ENCODE data around the gene CORO1A.
"Not testable (repeated sequence)": the region's sequence is repeated elsewhere in the genome, so short reads cannot be mapped to it uniquely, and the experiment has no call there.

Gene CORO1A

DNA sequence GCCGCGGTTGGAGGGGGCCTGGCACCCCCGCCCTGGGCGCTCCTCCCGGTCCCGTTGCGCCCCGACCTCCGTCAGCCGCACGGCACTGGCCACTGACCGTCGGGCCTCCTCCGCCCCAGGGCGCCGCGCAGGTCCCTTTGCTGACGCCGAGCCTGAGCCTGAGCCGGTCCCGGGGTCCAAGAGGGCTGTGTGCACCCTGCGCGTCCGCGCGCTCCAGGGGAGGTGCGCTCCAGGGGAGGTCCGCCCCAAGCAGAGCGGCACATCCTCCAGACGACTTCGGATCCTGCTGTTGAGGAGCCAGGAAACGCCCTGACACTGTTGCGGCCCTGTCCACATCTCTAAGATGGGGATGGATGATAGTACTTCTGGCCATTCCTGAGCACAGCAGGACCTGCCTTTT, 22.9 kb downstream of the CORO1A start:
- not testable (repeated sequence) for DNase-seq

DNA sequence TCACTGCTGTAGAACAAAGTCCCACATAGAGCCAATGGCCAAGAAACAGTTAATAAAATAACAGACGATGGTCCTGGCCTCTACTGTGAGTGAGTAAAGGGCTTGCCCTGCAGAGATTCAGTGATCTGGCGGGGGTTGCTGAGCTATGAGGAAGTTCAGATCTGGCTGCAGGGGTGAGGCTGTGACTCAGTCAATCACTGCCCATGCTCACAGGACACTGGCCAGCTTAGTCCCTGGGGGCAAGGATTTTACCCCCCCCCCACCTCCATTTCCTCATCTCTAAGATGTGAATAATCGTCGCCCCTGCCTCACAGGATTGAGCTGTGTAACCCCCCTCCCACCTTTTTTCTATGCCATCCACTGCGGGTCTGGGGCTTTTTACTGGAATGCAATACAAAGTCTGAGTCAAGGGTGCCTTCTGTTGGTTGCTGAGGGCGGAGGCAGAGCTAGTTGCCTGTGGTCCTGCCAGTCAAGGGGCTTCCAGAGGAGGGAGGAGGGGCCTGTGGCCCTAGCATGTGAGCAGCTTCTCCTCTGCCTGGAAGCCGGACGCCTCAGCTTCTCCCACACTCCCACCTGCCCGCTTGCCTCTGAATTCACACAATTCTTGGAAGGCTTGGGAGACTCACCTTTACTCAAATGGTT, 23.8 kb downstream of the CORO1A start:
- DNase-seq: not testable (repeated sequence)

- DNase-seq: not testable (repeated sequence)
Measured at GRCh38 chr16:30209032-30209431, 25.6 kb downstream of the CORO1A start.

DNA sequence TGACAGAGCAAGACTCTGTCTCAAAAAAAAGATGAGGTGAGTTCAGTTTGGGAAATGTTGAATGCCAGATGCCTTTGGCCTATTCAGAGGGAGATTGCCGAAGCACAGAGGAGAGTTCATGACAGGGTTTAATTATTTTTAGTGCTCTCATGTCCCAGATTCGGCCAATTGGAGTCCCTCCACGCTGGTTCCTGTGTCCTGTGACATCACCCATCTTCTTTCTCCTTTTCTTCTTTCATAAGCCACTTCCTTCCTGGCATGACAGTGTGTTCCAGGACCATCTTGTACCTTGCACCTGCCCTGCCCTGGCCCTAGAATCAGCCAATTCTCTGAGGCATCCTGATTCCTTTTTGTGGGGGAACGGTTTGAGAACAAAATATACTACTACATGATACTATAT, 28.0 kb downstream of the CORO1A start:
- not testable (repeated sequence) for DNase-seq

DNA sequence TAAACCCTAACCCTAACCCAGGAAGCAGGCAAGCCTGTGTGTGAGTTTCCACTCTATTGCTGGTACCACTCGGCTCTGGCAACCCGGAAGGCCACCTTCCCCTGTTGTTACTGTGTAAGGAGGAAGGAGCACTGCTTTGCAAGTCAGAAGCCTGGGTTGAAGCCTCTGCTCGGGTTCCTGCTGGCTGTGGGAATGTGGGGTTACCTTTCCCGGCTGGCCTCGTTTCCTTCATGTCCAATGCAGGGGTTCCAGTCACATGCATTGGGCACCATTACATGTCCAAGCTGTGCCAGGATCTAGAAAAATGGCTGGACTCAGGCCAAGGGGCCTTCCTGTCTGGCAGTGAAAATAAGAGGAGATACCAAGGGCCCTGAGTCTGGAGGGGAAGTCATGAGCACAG, 33.7 kb downstream of the CORO1A start:
- not testable (repeated sequence) for DNase-seq
